Effector memory CD8-positive, alpha-beta T cell (primary cell): ENCODE measurements around the gene NTN1.
"Not testable (repeated sequence)": the region's sequence is repeated elsewhere in the genome, so short reads cannot be mapped to it uniquely, and the experiment has no call there.

ENCODE experiments used
- ATAC-seq: fragments of 150-1000 bp; cut with Tn5 transposase; replicated peaks from 2 replicates; pipeline ENCODE4 v1.10.0; 2021; ENCODE audit warnings: mild to moderate bottlenecking, moderate library complexity
- DNase-seq, 3 experiments: peaks; one replicate each; pipeline ENCODE4 v3.0.0; 2021
- H3K27ac Mint-ChIP-seq, 2 donors: one replicate each; pipeline ENCODE4 v1.8.0; 2022; ENCODE audit warnings: mild to moderate bottlenecking in 2 of 2, mixed read lengths in 2 of 2, moderate library complexity in 2 of 2
- H3K27me3 Mint-ChIP-seq, 2 donors: one replicate each; pipeline ENCODE4 v1.8.0; 2022; ENCODE audit warnings: mixed read lengths in 2 of 2
- H3K36me3 Mint-ChIP-seq: one replicate; pipeline ENCODE4 v1.8.0; 2022; ENCODE audit warnings: mild to moderate bottlenecking, moderate library complexity, mixed read lengths; ENCODE audit not compliant: insufficient read depth
- H3K4me1 Mint-ChIP-seq, 2 donors: one replicate each; pipeline ENCODE4 v1.8.0; 2022; ENCODE audit warnings: low read depth in 2 of 2, mixed read lengths in 2 of 2
- H3K4me3 Mint-ChIP-seq, 2 donors: one replicate each; pipeline ENCODE4 v1.8.0; 2022; ENCODE audit warnings: mild to moderate bottlenecking in 2 of 2, mixed read lengths in 2 of 2, moderate library complexity in 2 of 2
- H3K9me3 Mint-ChIP-seq, 2 donors: one replicate each; pipeline ENCODE4 v1.8.0; 2022; ENCODE audit warnings: mixed read lengths in 2 of 2

NTN1 gene

DNA sequence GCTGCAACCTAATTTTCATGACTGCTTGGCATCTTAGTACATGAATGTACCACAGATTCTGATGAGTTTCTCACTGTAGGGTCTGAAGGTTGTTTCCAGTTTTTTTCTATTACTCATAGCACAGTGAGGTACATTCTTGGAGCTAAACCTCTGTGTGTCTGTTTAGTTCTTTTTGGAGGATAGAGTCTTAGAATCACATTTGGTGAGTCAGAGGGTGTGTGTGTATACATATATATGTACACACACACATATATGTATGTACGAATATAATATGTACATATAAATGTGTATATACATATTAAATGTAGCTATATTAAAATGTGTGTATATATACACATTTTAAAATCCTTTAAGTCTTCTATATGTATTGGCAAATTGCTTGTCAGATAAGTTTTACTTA, 72.9 kb downstream of the NTN1 start:
- DNase-seq (no peak), ATAC-seq (no peak)
- peaks cover 42 to 54% of the 10 kb centered on the region in 2 donors for H3K27me3 Mint-ChIP-seq
- H3K4me1 Mint-ChIP-seq: no peaks in the 10 kb centered on the region
- no peak overlapping the region for H3K4me3 Mint-ChIP-seq
- H3K27ac Mint-ChIP-seq: no peak overlapping the region
- no peaks in the 10 kb centered on the region for H3K36me3 Mint-ChIP-seq
- H3K9me3 Mint-ChIP-seq: no peaks in the 10 kb centered on the region

DNA sequence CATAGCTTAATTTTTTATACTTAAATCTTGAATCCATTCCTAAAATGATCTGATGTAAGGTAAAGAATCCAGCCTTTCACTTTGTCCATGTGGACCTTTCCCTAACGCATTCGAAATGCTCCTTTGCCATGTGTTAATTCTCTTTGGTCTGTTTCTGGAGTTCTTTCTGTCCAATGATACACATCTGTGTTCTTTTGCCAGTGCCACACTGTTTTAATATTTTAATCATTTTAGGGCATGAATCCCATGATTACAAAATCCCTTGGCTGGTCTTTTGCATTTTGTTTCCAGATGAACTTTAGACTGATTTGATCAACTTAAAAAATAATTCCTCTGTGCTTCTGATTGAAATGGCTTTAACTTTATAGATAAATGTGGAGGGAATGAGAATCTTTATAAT, 74.1 kb downstream of the NTN1 start:
- no peak overlapping the region for H3K4me3 Mint-ChIP-seq
- no peak overlapping the region for H3K27ac Mint-ChIP-seq
- ATAC-seq: no peak
- no peaks in the 10 kb centered on the region for H3K9me3 Mint-ChIP-seq
- peaks cover 39 to 54% of the 10 kb centered on the region in 2 donors for H3K27me3 Mint-ChIP-seq
- no peak for DNase-seq
- no peaks in the 10 kb centered on the region for H3K4me1 Mint-ChIP-seq
- H3K36me3 Mint-ChIP-seq: no peaks in the 10 kb centered on the region

- Mint-ChIP-seq H3K4me1 (no peaks in the 10 kb centered on the region), H3K36me3 (no peaks in the 10 kb centered on the region), H3K9me3 (no peaks in the 10 kb centered on the region), H3K27ac (no peak overlapping the region), H3K27me3 (peaks cover 58 to 72% of the 10 kb centered on the region in 2 donors), H3K4me3 (no peak overlapping the region)
- DNase-seq: no peak
- no peak for ATAC-seq
Observed at GRCh38 chr17:9098242-9098825, 77.0 kb downstream of the NTN1 start.

DNA sequence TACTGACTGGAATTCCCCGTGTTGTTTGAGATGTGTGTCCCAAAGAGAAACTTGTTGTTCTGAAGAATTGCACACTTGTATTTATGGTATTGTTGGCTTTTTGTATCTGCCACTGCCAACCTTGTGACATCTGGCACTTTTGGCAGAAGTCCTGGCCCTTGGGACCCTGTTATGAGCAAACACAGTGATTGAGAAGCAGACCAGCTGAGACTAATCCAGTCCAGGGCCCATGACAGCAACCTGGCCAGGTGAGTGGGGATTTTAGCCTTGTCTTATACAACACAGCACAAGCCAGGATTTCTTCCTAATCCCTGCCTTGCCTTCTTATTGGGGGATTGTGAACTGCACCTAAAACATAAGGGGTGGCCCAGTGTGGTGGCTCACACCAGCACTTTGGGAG, 80.0 kb downstream of the NTN1 start:
- DNase-seq (no peak), ATAC-seq (no peak)
- Mint-ChIP-seq H3K9me3 (no peaks in the 10 kb centered on the region), H3K27me3 (peaks cover 62 to 68% of the 10 kb centered on the region in 2 donors), H3K36me3 (no peaks in the 10 kb centered on the region), H3K4me3 (no peak overlapping the region), H3K27ac (no peak overlapping the region), H3K4me1 (peaks cover 0 to 2% of the 10 kb centered on the region in 2 donors)

GRCh38 chr17:9103193-9103592, 81.9 kb downstream of the NTN1 start:
- not testable (repeated sequence) for ATAC-seq, H3K9me3 Mint-ChIP-seq, H3K36me3 Mint-ChIP-seq, H3K4me3 Mint-ChIP-seq, H3K27ac Mint-ChIP-seq, DNase-seq, H3K4me1 Mint-ChIP-seq
- H3K27me3 Mint-ChIP-seq: peaks cover 50 to 54% of the 10 kb centered on the region in 2 donors

- no peak overlapping the region for H3K27ac Mint-ChIP-seq
- DNase-seq: no peak
- H3K4me1 Mint-ChIP-seq: peaks cover 0 to 2% of the 10 kb centered on the region in 2 donors
- no peak overlapping the region for H3K4me3 Mint-ChIP-seq
- no peaks in the 10 kb centered on the region for H3K9me3 Mint-ChIP-seq
- no peak for ATAC-seq
- no peaks in the 10 kb centered on the region for H3K36me3 Mint-ChIP-seq
- peaks cover 49 to 51% of the 10 kb centered on the region in 2 donors for H3K27me3 Mint-ChIP-seq
Observed at GRCh38 chr17:9104370-9105041, 83.2 kb downstream of the NTN1 start.

GRCh38 chr17:9105068-9105868, 84.0 kb downstream of the NTN1 start:
- no peak overlapping the region for H3K4me3 Mint-ChIP-seq
- no peaks in the 10 kb centered on the region for H3K36me3 Mint-ChIP-seq
- ATAC-seq: no peak
- no peak for DNase-seq
- H3K4me1 Mint-ChIP-seq: peaks cover 0 to 2% of the 10 kb centered on the region in 2 donors
- H3K27me3 Mint-ChIP-seq: peaks cover 50 to 52% of the 10 kb centered on the region in 2 donors
- no peaks in the 10 kb centered on the region for H3K9me3 Mint-ChIP-seq
- H3K27ac Mint-ChIP-seq: peak overlapping the region in 1 of 2 donors; percentile 63

- not testable (repeated sequence) for H3K4me3 Mint-ChIP-seq, H3K36me3 Mint-ChIP-seq, H3K9me3 Mint-ChIP-seq, H3K27ac Mint-ChIP-seq, ATAC-seq, DNase-seq, H3K4me1 Mint-ChIP-seq
- H3K27me3 Mint-ChIP-seq: peaks cover 50 to 53% of the 10 kb centered on the region in 2 donors
Observed at GRCh38 chr17:9106278-9106677, 85.0 kb downstream of the NTN1 start.

- Mint-ChIP-seq H3K4me1 (peaks cover 0 to 2% of the 10 kb centered on the region in 2 donors), H3K27me3 (peaks cover 48 to 53% of the 10 kb centered on the region in 2 donors), H3K4me3 (no peak overlapping the region), H3K27ac (no peak overlapping the region), H3K9me3 (no peaks in the 10 kb centered on the region), H3K36me3 (no peaks in the 10 kb centered on the region)
- DNase-seq (no peak), ATAC-seq (no peak)
Observed at GRCh38 chr17:9107527-9107926, 86.2 kb downstream of the NTN1 start.

DNA sequence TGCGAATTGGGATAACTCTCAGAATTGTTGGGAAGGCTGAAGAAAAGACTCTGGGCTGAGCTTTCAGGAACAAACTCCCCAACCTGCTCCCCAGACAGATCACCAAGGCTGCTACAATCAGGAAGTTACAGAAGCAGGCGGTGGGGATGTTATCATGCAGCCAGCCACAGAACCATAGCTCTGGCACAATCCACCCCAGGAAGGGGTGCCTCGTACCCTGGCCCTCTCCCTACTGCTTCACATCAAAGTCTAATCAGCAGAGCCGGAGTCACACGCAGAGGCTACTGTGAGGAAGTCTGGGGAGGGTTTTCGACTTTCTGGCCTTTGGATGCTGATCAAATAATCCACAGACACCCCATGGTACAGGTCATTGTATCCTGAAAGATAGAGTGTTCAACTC, 86.8 kb downstream of the NTN1 start:
- ATAC-seq (no peak), DNase-seq (no peak)
- Mint-ChIP-seq H3K9me3 (no peaks in the 10 kb centered on the region), H3K4me1 (peaks cover 0 to 2% of the 10 kb centered on the region in 2 donors), H3K4me3 (no peak overlapping the region), H3K27me3 (peaks cover 44 to 47% of the 10 kb centered on the region in 2 donors), H3K36me3 (no peaks in the 10 kb centered on the region), H3K27ac (no peak overlapping the region)

DNA sequence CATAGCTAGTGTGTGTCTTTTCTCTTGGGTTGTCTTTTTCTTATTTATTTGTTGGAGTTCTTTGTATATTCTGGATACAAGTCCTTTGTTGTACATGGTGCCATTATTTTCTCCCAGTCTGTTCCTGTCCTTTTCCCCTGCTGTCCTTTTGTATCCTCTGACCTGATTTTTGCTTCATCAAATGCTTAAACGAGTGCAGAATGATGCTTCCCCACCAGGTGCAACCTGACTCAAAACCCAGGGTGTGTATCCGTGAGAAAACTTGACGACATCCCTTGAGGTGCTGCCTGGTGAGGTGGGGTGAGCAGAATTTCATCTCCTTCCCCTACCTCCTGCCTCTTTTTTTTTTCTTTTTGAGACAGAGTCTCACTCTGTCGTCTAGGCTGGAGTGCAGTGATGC, 88.6 kb downstream of the NTN1 start:
- H3K36me3 Mint-ChIP-seq: no peaks in the 10 kb centered on the region

DNA sequence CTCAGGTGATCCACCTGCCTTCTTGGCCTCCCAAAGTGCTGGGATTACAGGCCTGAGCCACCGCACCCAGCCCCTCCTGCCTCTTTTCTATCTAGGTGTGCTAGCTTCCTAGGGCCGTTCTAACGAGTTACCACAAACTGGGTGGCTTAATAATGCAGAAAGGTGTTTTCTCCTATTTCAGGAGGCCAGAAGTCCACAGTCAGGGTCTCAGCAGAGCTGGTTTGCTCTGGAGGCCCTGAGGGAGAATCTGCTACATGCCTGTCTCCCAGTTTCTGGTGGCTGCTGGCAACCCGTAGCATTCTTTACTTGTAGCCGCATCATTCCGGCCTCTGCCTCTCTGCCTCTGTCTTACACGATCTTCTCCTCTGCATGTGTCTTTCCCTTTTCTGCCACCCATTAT, 89.2 kb downstream of the NTN1 start:
- Mint-ChIP-seq H3K9me3 (no peaks in the 10 kb centered on the region), H3K4me3 (no peak overlapping the region), H3K36me3 (no peaks in the 10 kb centered on the region), H3K27ac (no peak overlapping the region), H3K27me3 (peaks cover 44 to 60% of the 10 kb centered on the region in 2 donors), H3K4me1 (peaks cover 0 to 2% of the 10 kb centered on the region in 2 donors)
- ATAC-seq (no peak), DNase-seq (no peak)

More for the DNA sequence above, 88.6 kb downstream of the NTN1 start:
- Mint-ChIP-seq H3K4me1 (peaks cover 0 to 2% of the 10 kb centered on the region in 2 donors), H3K27me3 (peaks cover 42 to 56% of the 10 kb centered on the region in 2 donors), H3K27ac (no peak overlapping the region), H3K9me3 (no peaks in the 10 kb centered on the region), H3K4me3 (no peak overlapping the region)
- DNase-seq (no peak), ATAC-seq (no peak)

GRCh38 chr17:9115214-9116191, 94.2 kb downstream of the NTN1 start:
- no peaks in the 10 kb centered on the region for H3K36me3 Mint-ChIP-seq
- ATAC-seq: peak; percentile 63
- peak in 1 of 3 experiments; percentile 18 for DNase-seq
- peaks cover 35 to 57% of the 10 kb centered on the region in 2 donors for H3K27me3 Mint-ChIP-seq
- no peaks in the 10 kb centered on the region for H3K4me1 Mint-ChIP-seq
- peak overlapping the region; percentile 57 to 58 for H3K4me3 Mint-ChIP-seq
- H3K27ac Mint-ChIP-seq: peak overlapping the region; percentile 41 to 55
- no peaks in the 10 kb centered on the region for H3K9me3 Mint-ChIP-seq
